ENCODE measurements around the gene LMNA.
"Not testable (repeated sequence)": the region's sequence is repeated elsewhere in the genome, so short reads cannot be mapped to it uniquely, and the experiment has no call there.

LMNA gene

GRCh38 chr1:156122086-156122485, 7.6 kb downstream of the LMNA start:
- DNase-seq (ENCODE audit: low read depth in 2 of 2) = no peak

GRCh38 chr1:156122519-156123355, 8.2 kb downstream of the LMNA start:
- no peak for DNase-seq (ENCODE audit: low read depth in 2 of 2)

- peak; percentile 87 to 91 for DNase-seq (ENCODE audit: low read depth in 2 of 2)
Measured at GRCh38 chr1:156123356-156124196, 9.1 kb downstream of the LMNA start.

- no peak for DNase-seq (ENCODE audit: low read depth in 2 of 2)
Measured at GRCh38 chr1:156124557-156125483, 10.3 kb downstream of the LMNA start.

- not testable (repeated sequence) for DNase-seq (ENCODE audit: low read depth in 2 of 2)
Measured at GRCh38 chr1:156125544-156125943, 11.0 kb downstream of the LMNA start.

- peak; percentile 88 for DNase-seq (ENCODE audit: low read depth in 2 of 2)
Measured at GRCh38 chr1:156126043-156126629, 11.6 kb downstream of the LMNA start.

GRCh38 chr1:156126630-156127534, 12.4 kb downstream of the LMNA start:
- DNase-seq (ENCODE audit: low read depth in 2 of 2) = peak in 1 of 2 experiments; percentile 66

GRCh38 chr1:156128308-156128653, 13.8 kb downstream of the LMNA start:
- DNase-seq (ENCODE audit: low read depth in 2 of 2) = no peak

GRCh38 chr1:156128654-156129597, 14.4 kb downstream of the LMNA start:
- DNase-seq (ENCODE audit: low read depth in 2 of 2) = peak; percentile 81 to 85

GRCh38 chr1:156129687-156130577, 15.4 kb downstream of the LMNA start:
- DNase-seq (ENCODE audit: low read depth in 2 of 2) = peak; percentile 93 to 94

- no peak for DNase-seq (ENCODE audit: low read depth in 2 of 2)
Measured at GRCh38 chr1:156130578-156130942, 16.0 kb downstream of the LMNA start.

- no peak for DNase-seq (ENCODE audit: low read depth in 2 of 2)
Measured at GRCh38 chr1:156134716-156135435, 20.4 kb downstream of the LMNA start.

- DNase-seq (ENCODE audit: low read depth in 2 of 2) = no peak
Measured at GRCh38 chr1:156135930-156136871, 21.7 kb downstream of the LMNA start.

- DNase-seq (ENCODE audit: low read depth in 2 of 2) = no peak
Measured at GRCh38 chr1:156136970-156137483, 22.5 kb downstream of the LMNA start.

- no peak for DNase-seq (ENCODE audit: low read depth in 2 of 2)
Measured at GRCh38 chr1:156138458-156138867, 24.0 kb downstream of the LMNA start.
